ENCODE results near the gene MAGIX.

MAGIX gene

DNA sequence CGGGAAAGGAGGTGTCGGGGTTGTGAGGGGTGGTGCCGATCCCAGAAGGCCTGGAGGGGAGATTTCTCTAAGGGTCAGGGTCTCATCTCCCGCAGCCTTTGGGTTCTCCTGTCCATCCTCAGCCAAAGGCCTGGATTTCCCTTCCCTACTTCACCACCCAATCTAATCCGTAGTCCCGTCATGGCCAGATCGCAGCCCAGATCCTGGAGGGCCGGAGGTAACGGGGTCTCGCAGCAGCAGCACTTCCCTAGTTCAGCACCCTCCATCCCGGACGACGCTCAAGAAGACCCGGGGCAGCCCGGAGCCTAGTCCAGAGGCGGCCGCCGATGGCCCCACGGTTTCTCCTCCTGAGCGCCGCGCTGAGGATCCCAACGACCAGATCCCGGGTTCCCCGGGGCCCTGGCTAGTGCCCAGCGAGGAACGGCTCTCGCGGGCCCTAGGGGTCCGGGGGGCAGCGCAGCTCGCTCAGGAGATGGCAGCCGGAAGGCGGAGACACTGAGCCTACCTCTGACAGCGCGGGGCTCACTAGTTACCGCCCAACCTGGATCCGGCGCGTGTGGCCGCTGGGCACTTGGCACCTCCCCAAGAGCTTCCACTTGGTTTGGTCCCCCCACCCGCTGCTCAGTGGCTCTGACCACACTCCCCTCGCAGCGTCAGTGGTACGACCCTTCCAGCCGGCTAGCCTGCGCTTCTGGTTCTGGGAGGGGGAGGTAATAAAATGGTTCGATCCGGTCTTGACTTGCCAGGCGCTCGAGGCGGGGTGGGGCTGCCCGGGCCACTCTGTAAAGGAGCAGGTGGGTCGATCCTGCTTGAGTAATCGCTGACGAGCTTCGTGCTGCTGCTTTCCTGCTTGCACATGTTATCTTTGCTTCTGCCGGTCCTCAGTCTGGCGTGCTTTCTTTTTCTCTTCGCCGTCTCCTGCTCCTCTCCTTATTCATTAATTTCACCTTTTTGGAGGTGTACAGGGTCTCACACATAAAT is 3.6 kb downstream of the MAGIX start:
- Histone ChIP-seq H3K4me2 (ENCODE audit: low read length) (no peak overlapping the region), H3K36me3 (ENCODE audit: control insufficient read depth, insufficient read depth, low read length) (no peaks in the 10 kb centered on the region), H3K4me3 (ENCODE audit: low read depth, low read length) (no peak overlapping the region), H2AFZ (no peak overlapping the region), H3K9me3 (ENCODE audit: control insufficient read depth, low read length) (no peaks in the 10 kb centered on the region), H3K4me1 (no peaks in the 10 kb centered on the region), H3K79me2 (no peaks in the 10 kb centered on the region), H3K9ac (no peak overlapping the region), H3K27ac (peak overlapping the region; percentile 59), H3K27me3 (ENCODE audit: control insufficient read depth, insufficient read depth, low read length) (no peaks in the 10 kb centered on the region)
- TF ChIP-seq, protein P1, sequence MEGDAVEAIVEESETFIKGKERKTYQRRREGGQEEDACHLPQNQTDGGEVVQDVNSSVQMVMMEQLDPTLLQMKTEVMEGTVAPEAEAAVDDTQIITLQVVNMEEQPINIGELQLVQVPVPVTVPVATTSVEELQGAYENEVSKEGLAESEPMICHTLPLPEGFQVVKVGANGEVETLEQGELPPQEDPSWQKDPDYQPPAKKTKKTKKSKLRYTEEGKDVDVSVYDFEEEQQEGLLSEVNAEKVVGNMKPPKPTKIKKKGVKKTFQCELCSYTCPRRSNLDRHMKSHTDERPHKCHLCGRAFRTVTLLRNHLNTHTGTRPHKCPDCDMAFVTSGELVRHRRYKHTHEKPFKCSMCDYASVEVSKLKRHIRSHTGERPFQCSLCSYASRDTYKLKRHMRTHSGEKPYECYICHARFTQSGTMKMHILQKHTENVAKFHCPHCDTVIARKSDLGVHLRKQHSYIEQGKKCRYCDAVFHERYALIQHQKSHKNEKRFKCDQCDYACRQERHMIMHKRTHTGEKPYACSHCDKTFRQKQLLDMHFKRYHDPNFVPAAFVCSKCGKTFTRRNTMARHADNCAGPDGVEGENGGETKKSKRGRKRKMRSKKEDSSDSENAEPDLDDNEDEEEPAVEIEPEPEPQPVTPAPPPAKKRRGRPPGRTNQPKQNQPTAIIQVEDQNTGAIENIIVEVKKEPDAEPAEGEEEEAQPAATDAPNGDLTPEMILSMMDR (IDR thresholded peaks at IDR 0.05) = no peak

DNA sequence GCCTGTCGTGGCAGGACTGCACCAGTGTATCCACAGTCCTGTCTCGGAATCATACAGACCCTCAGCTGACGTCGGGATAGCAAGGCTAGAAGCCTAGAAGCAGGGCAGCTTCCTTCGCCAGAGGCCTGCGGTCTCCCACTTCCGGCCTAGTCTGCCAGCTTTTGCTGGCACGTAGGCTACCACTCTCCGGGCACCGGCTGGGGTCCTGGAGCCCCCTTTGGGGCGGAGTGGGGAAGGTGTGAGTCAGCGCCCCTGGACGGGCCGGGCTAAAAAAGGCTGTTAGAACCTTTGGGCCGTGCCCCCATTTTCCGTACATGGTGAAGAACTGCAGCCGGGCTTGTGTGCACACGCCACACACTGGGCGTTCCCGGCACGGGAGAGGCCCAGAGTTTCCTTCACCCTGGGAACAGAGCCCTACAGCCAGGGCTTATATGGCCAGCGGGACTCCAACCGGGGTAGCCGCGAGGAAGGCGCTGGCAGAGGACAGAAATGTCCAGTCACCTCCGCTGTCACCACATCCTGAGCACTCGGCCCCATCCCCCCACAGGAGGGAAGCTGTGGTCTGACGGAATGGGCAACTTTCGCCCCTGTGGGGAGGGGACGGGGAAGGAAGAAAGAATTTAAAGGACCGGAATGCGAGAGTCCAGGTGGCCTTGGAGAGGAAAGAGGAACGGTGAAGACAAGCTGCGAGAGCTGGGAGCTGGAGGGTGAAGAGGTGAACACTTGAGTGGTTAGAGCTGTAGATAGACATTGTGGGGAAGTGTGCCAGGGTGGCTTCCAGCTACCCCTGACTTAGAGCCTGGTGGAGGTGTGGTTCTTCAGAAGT is 4.6 kb downstream of the MAGIX start:
- no peaks in the 10 kb centered on the region for H3K36me3 ChIP-seq (ENCODE audit: control insufficient read depth, insufficient read depth, low read length)
- no peak overlapping the region for H3K4me2 ChIP-seq (ENCODE audit: low read length)
- no peak overlapping the region for H3K9ac ChIP-seq
- TF ChIP-seq, protein P1 (IDR thresholded peaks at IDR 0.05) = no peak
- H3K79me2 ChIP-seq = no peaks in the 10 kb centered on the region
- H3K27me3 ChIP-seq (ENCODE audit: control insufficient read depth, insufficient read depth, low read length) = no peaks in the 10 kb centered on the region
- H2AFZ ChIP-seq = no peak overlapping the region
- no peaks in the 10 kb centered on the region for H3K9me3 ChIP-seq (ENCODE audit: control insufficient read depth, low read length)
- H3K4me1 ChIP-seq = no peaks in the 10 kb centered on the region
- no peak overlapping the region for H3K4me3 ChIP-seq (ENCODE audit: low read depth, low read length)
- peak overlapping the region; percentile 59 for H3K27ac ChIP-seq

DNA sequence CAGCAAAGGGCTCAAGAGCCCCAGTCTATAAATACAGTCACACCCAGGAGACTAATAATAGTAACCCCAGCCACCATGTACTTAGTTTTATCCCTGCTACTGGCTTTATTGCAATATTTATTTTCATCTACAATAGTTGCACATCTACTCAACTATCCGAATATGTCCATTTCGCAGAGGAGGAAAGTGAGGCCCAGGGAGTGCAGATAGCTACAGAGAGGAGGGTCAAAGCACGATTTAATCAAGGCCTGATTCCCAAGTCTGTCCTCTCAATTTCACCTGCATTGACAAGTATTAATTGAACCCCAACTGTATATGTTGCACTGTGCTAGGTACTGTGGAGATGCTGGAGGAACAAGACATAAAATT is 5.2 kb downstream of the MAGIX start:
- H2AFZ ChIP-seq = no peak overlapping the region
- no peak overlapping the region for H3K4me3 ChIP-seq (ENCODE audit: low read depth, low read length)
- H3K4me1 ChIP-seq = no peaks in the 10 kb centered on the region
- H3K9me3 ChIP-seq (ENCODE audit: control insufficient read depth, low read length) = no peaks in the 10 kb centered on the region
- no peaks in the 10 kb centered on the region for H3K27me3 ChIP-seq (ENCODE audit: control insufficient read depth, insufficient read depth, low read length)
- TF ChIP-seq, protein P1 (IDR thresholded peaks at IDR 0.05) = no peak
- H3K36me3 ChIP-seq (ENCODE audit: control insufficient read depth, insufficient read depth, low read length) = no peaks in the 10 kb centered on the region
- no peak overlapping the region for H3K4me2 ChIP-seq (ENCODE audit: low read length)
- H3K79me2 ChIP-seq = no peaks in the 10 kb centered on the region
- peak overlapping the region; percentile 59 for H3K27ac ChIP-seq
- H3K9ac ChIP-seq = no peak overlapping the region

DNA sequence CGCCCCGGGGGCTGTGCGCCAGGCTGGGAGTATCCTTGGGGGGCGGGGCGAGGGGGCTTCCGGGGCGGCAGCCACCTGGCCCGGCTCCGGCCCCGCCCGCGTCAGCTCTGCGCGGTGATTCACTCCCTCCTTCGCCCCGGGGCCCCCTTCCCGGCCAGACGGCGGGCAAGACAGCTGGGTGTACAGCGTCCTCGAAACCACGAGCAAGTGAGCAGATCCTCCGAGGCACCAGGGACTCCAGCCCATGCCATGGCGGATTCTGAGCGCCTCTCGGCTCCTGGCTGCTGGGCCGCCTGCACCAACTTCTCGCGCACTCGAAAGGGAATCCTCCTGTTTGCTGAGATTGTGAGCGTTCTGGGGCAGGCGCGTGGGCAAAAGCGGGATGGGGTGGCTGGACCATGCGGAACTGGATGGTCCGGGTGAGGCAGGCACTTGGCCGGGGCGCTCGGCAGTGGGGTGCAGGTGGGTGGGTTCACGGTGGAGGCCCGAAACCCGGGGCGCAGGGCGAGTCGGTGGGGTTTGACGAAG is 9.3 kb downstream of the MAGIX start, which contains the start of gene PLP2:
PLP2 (plus strand) TSS at position 147 of the 528 bp plus-strand sequence; CDS start at position 250, 103 bp downstream.
- H3K27me3 ChIP-seq (ENCODE audit: control insufficient read depth, insufficient read depth, low read length) = no peaks in the 10 kb centered on the region

More for the DNA sequence above, 9.3 kb downstream of the MAGIX start, which contains the start of gene PLP2:
- Histone ChIP-seq H3K9ac (no peak within 1 kb of the TSS), H3K79me2 (no peaks in the 10 kb centered on the region), H3K9me3 (ENCODE audit: control insufficient read depth, low read length) (no peaks in the 10 kb centered on the region), H3K4me2 (ENCODE audit: low read length) (peak within 1 kb of the TSS; percentile 79), H2AFZ (peak within 1 kb of the TSS; percentile 83), H3K27ac (peak within 1 kb of the TSS; percentile 39), H3K4me3 (ENCODE audit: low read depth, low read length) (peak within 1 kb of the TSS; percentile 59), H3K36me3 (ENCODE audit: control insufficient read depth, insufficient read depth, low read length) (no peaks in the 10 kb centered on the region), H3K4me1 (no peaks in the 10 kb centered on the region)
- TF ChIP-seq, protein P1 (IDR thresholded peaks at IDR 0.05) = no peak

Data from parathyroid adenoma (tissue), 2 donors.